Fibroblast of lung (primary cell): ENCODE results near the gene GPR12. TPM values are rescaled to one million over a fixed set of nuclear protein-coding genes. Genes with fewer than 3 reads are reported as not detected.

Source experiments
- DNase-seq, 2 donors: peaks; one replicate each; pipeline versions ENCODE4 v3.0.0 to v3.0.0-alpha.2; 2010; ENCODE audit warnings: low read depth in 2 of 2
- H2AFZ ChIP-seq: 2 replicates; pipeline ENCODE4 v1.5.1; 2012; ENCODE audit warnings: low read length, control low read depth, inconsistent platforms
- H3K27ac ChIP-seq: 2 replicates; pipeline ENCODE4 v1.5.1; 2011; ENCODE audit warnings: low read length, control low read depth; ENCODE audit not compliant: insufficient read depth
- H3K27me3 ChIP-seq: 2 replicates; pipeline ENCODE4 v1.5.1; 2011; ENCODE audit warnings: mild to moderate bottlenecking, low read length; ENCODE audit not compliant: control insufficient read depth, insufficient read depth
- H3K36me3 ChIP-seq: 2 replicates; pipeline ENCODE4 v1.5.1; 2011; ENCODE audit warnings: low read length; ENCODE audit not compliant: control insufficient read depth, insufficient read depth
- H3K4me1 ChIP-seq: 2 replicates; pipeline ENCODE4 v1.5.1; 2011; ENCODE audit warnings: low read length; ENCODE audit not compliant: control insufficient read depth, insufficient read depth; ENCODE audit errors: extremely low read depth
- H3K4me2 ChIP-seq: 2 replicates; pipeline ENCODE4 v1.5.1; 2011; ENCODE audit warnings: low read length, control low read depth; ENCODE audit not compliant: insufficient read depth; ENCODE audit errors: extremely low read depth
- H3K4me3 ChIP-seq, 4 experiments: fragments of 200-600 bp in 1 of 4; sonication (generic) in 1 of 4; replicated peaks in 1 of 4; 2 replicates each; pipeline ENCODE4 v1.5.1; 2011 to 2016; ENCODE audit warnings: low read length in 4 of 4, low read depth in 3 of 4, mild to moderate bottlenecking in 3 of 4, control low read depth in 2 of 4, inconsistent platforms in 1 of 4, mixed read lengths in 1 of 4; ENCODE audit not compliant: insufficient read depth in 1 of 4; ENCODE audit errors: control extremely low read depth in 1 of 4
- H3K79me2 ChIP-seq: 2 replicates; pipeline ENCODE4 v1.5.1; 2012; ENCODE audit warnings: mild to moderate bottlenecking, low read length, inconsistent platforms; ENCODE audit not compliant: control insufficient read depth, insufficient read depth
- H3K9ac ChIP-seq: 2 replicates; pipeline ENCODE4 v1.5.1; 2011; ENCODE audit warnings: mild to moderate bottlenecking, low read length, control low read depth; ENCODE audit not compliant: insufficient read depth
- H3K9me3 ChIP-seq: 2 replicates; pipeline ENCODE4 v1.5.1; 2012; ENCODE audit warnings: low read depth, low read length; ENCODE audit not compliant: control insufficient read depth, insufficient read depth
- H4K20me1 ChIP-seq: 2 replicates; pipeline ENCODE4 v1.5.1; 2011; ENCODE audit warnings: low read length; ENCODE audit not compliant: control insufficient read depth, insufficient read depth; ENCODE audit errors: extremely low read depth
- CTCF ChIP-seq, 2 donors: IDR thresholded peaks in 1 of 2; conservative IDR thresholded peaks in 1 of 2; 1 replicate in 1 of 2; 2 replicates in 1 of 2; pipeline ENCODE4 v1.5.1; 2011 to 2012; ENCODE audit warnings: low read length in 2 of 2, control low read depth in 1 of 2, inconsistent platforms in 1 of 2, low read depth in 1 of 2, mild to moderate bottlenecking in 1 of 2
- EZH2 ChIP-seq: IDR thresholded peaks from 2 replicates; pipeline ENCODE4 v1.5.1; 2012; ENCODE audit warnings: low read length, control low read depth, mild to moderate bottlenecking; ENCODE audit errors: missing control alignments
- polyA plus RNA-seq, 2 donors: library from polyadenylated mRNA; depleted of rRNA in 1 of 2; stranded (reverse) in 1 of 2; unstranded in 1 of 2; fragments of >200 nt; gene quantifications; 2 replicates each; pipeline ENCODE4 v1.2.1, GENCODE V29; 2011 to 2012; ENCODE audit warnings: missing spikeins in 1 of 2
- total RNA-seq: library from RNA; depleted of rRNA; stranded (reverse); fragments of >200 nt; gene quantifications from 2 replicates; pipeline ENCODE4 v1.2.1, GENCODE V29; 2014

GPR12 gene
- total and polyA plus RNA-seq, 2 donors (not counting 1 experiment from before 2014, with no cell fraction given) = not detected

GRCh38 chr13:26772531-26772930, 11.9 kb upstream of the GPR12 start:
- Histone ChIP-seq H3K9me3 (no peaks in the 10 kb centered on the region), H3K9ac (no peak overlapping the region), H3K4me2 (no peak overlapping the region), H4K20me1 (no peaks in the 10 kb centered on the region), H3K27ac (no peak overlapping the region), H3K4me1 (no peaks in the 10 kb centered on the region), H2AFZ (no peak overlapping the region), H3K79me2 (no peaks in the 10 kb centered on the region), H3K4me3 (no peak overlapping the region), H3K27me3 (no peaks in the 10 kb centered on the region), H3K36me3 (no peaks in the 10 kb centered on the region)
- no peak for DNase-seq
- TF ChIP-seq CTCF (conservative IDR thresholded peaks at IDR 0.05 in 1 of 2, IDR thresholded peaks at IDR 0.05 in 1 of 2; ENCODE audit: low read depth in 1 of 2, low read length in 2 of 2) (no peak), EZH2 (no peak)

- no peaks in the 10 kb centered on the region for H3K36me3 ChIP-seq
- H3K9ac ChIP-seq = no peak overlapping the region
- H2AFZ ChIP-seq = no peak overlapping the region
- H4K20me1 ChIP-seq = no peaks in the 10 kb centered on the region
- TF ChIP-seq CTCF (conservative IDR thresholded peaks at IDR 0.05 in 1 of 2, IDR thresholded peaks at IDR 0.05 in 1 of 2; ENCODE audit: low read depth in 1 of 2, low read length in 2 of 2) (no peak), EZH2 (no peak)
- H3K4me2 ChIP-seq = no peak overlapping the region
- H3K79me2 ChIP-seq = no peaks in the 10 kb centered on the region
- H3K4me1 ChIP-seq = no peaks in the 10 kb centered on the region
- no peak overlapping the region for H3K27ac ChIP-seq
- no peak for DNase-seq
- no peaks in the 10 kb centered on the region for H3K9me3 ChIP-seq
- H3K27me3 ChIP-seq = no peaks in the 10 kb centered on the region
- H3K4me3 ChIP-seq = no peak overlapping the region
Observed at GRCh38 chr13:26771796-26772195, 11.2 kb upstream of the GPR12 start.

GRCh38 chr13:26762745-26763345, 2.3 kb upstream of the GPR12 start:
- no peaks in the 10 kb centered on the region for H3K9me3 ChIP-seq
- peaks cover 39% of the 10 kb centered on the region for H3K27me3 ChIP-seq
- no peak overlapping the region for H2AFZ ChIP-seq
- no peak overlapping the region for H3K4me3 ChIP-seq
- H3K9ac ChIP-seq = no peak overlapping the region
- no peak for DNase-seq
- no peaks in the 10 kb centered on the region for H3K79me2 ChIP-seq
- TF ChIP-seq EZH2 = no peak
- TF ChIP-seq CTCF (conservative IDR thresholded peaks at IDR 0.05 in 1 of 2, IDR thresholded peaks at IDR 0.05 in 1 of 2; ENCODE audit: low read depth in 1 of 2, low read length in 2 of 2) = no peak
- no peaks in the 10 kb centered on the region for H3K36me3 ChIP-seq
- no peaks in the 10 kb centered on the region for H3K4me1 ChIP-seq
- H3K27ac ChIP-seq = no peak overlapping the region
- no peak overlapping the region for H3K4me2 ChIP-seq
- H4K20me1 ChIP-seq = no peaks in the 10 kb centered on the region
